Measurements from ENCODE around the gene LDB1. TPM values are rescaled to one million over a fixed set of nuclear protein-coding genes. Genes with fewer than 3 reads are reported as not detected.

The LDB1 gene
- total RNA-seq, 1 donor from 2014 or later, result 160 TPM

- TF ChIP-seq CTCF (IDR thresholded peaks at IDR 0.05; ENCODE audit: unreplicated experiment), result no peak
- H3K9me3 Mint-ChIP-seq (ENCODE audit: unreplicated experiment), result no peaks in the 10 kb centered on the region
- peak overlapping the region; percentile 80 for H3K27ac Mint-ChIP-seq (ENCODE audit: unreplicated experiment)
- H3K4me3 Mint-ChIP-seq (ENCODE audit: unreplicated experiment), result peak overlapping the region; percentile 95
- H3K27me3 Mint-ChIP-seq (ENCODE audit: unreplicated experiment), result peaks cover 17% of the 10 kb centered on the region
- DNase-seq (ENCODE audit: low spot score), result no peak
- H3K4me1 Mint-ChIP-seq (ENCODE audit: unreplicated experiment), result peaks cover 64% of the 10 kb centered on the region
- peaks cover 5% of the 10 kb centered on the region for H3K36me3 Mint-ChIP-seq (ENCODE audit: low read depth, unreplicated experiment)
These were observed 1.3 kb downstream of the LDB1 start for GRCh38 chr10:102118867-102119266.

GRCh38 chr10:102117391-102118159, 2.6 kb downstream of the LDB1 start:
- Mint-ChIP-seq H3K4me1 (ENCODE audit: unreplicated experiment) (peaks cover 70% of the 10 kb centered on the region), H3K36me3 (ENCODE audit: low read depth, unreplicated experiment) (peaks cover 8% of the 10 kb centered on the region), H3K27ac (ENCODE audit: unreplicated experiment) (peak overlapping the region; percentile 80), H3K9me3 (ENCODE audit: unreplicated experiment) (no peaks in the 10 kb centered on the region), H3K4me3 (ENCODE audit: unreplicated experiment) (peak overlapping the region; percentile 85), H3K27me3 (ENCODE audit: unreplicated experiment) (peaks cover 23% of the 10 kb centered on the region)
- peak; percentile 42 for DNase-seq (ENCODE audit: low spot score)
- TF ChIP-seq CTCF (IDR thresholded peaks at IDR 0.05; ENCODE audit: unreplicated experiment), result no peak

- TF ChIP-seq CTCF (IDR thresholded peaks at IDR 0.05; ENCODE audit: unreplicated experiment), result no peak
- H3K9me3 Mint-ChIP-seq (ENCODE audit: unreplicated experiment), result no peaks in the 10 kb centered on the region
- H3K27ac Mint-ChIP-seq (ENCODE audit: unreplicated experiment), result peak overlapping the region; percentile 74
- peak overlapping the region; percentile 68 for H3K4me3 Mint-ChIP-seq (ENCODE audit: unreplicated experiment)
- H3K36me3 Mint-ChIP-seq (ENCODE audit: low read depth, unreplicated experiment), result peaks cover 12% of the 10 kb centered on the region
- peaks cover 69% of the 10 kb centered on the region for H3K4me1 Mint-ChIP-seq (ENCODE audit: unreplicated experiment)
- H3K27me3 Mint-ChIP-seq (ENCODE audit: unreplicated experiment), result peaks cover 23% of the 10 kb centered on the region
- no peak for DNase-seq (ENCODE audit: low spot score)
These were observed 3.5 kb downstream of the LDB1 start for GRCh38 chr10:102116656-102117055.

GRCh38 chr10:102115775-102116174, 4.4 kb downstream of the LDB1 start:
- no peak for DNase-seq (ENCODE audit: low spot score)
- H3K9me3 Mint-ChIP-seq (ENCODE audit: unreplicated experiment), result no peaks in the 10 kb centered on the region
- peaks cover 13% of the 10 kb centered on the region for H3K36me3 Mint-ChIP-seq (ENCODE audit: low read depth, unreplicated experiment)
- H3K27me3 Mint-ChIP-seq (ENCODE audit: unreplicated experiment), result peaks cover 21% of the 10 kb centered on the region
- peak overlapping the region; percentile 91 for H3K27ac Mint-ChIP-seq (ENCODE audit: unreplicated experiment)
- no peak for TF ChIP-seq CTCF (IDR thresholded peaks at IDR 0.05; ENCODE audit: unreplicated experiment)
- peak overlapping the region; percentile 87 for H3K4me3 Mint-ChIP-seq (ENCODE audit: unreplicated experiment)
- peaks cover 62% of the 10 kb centered on the region for H3K4me1 Mint-ChIP-seq (ENCODE audit: unreplicated experiment)

- Mint-ChIP-seq H3K27ac (ENCODE audit: unreplicated experiment) (peak overlapping the region; percentile 91), H3K9me3 (ENCODE audit: unreplicated experiment) (no peaks in the 10 kb centered on the region), H3K4me1 (ENCODE audit: unreplicated experiment) (peaks cover 66% of the 10 kb centered on the region), H3K36me3 (ENCODE audit: low read depth, unreplicated experiment) (peaks cover 21% of the 10 kb centered on the region), H3K4me3 (ENCODE audit: unreplicated experiment) (peak overlapping the region; percentile 87), H3K27me3 (ENCODE audit: unreplicated experiment) (peaks cover 23% of the 10 kb centered on the region)
- TF ChIP-seq CTCF (IDR thresholded peaks at IDR 0.05; ENCODE audit: unreplicated experiment), result no peak
- DNase-seq (ENCODE audit: low spot score), result peak; percentile 86
These were observed 5.1 kb downstream of the LDB1 start for GRCh38 chr10:102114861-102115618.
